Activated B cell treated with CpG ODN at 0.5 μM for 24 hours (primary cell): ENCODE data around the gene ZNF611. TPM values are rescaled to one million over a fixed set of nuclear protein-coding genes. Genes with fewer than 3 reads are reported as not detected.
"Not testable (repeated sequence)": the region's sequence is repeated elsewhere in the genome, so short reads cannot be mapped to it uniquely, and the experiment has no call there.

Source experiments
- ATAC-seq: fragments of 200-7000 bp; cut with Tn5 transposase; one replicate; pipeline ENCODE4 v1.10.0; 2021; ENCODE audit warnings: low read depth, mild to moderate bottlenecking, moderate library complexity
- CTCF ChIA-PET: fragments of 350-600 bp; sonication (Branson Sonifier 250); formaldehyde crosslinking; loops from one replicate; lab custom pipeline; 2021; ENCODE audit warnings: antibody characterized with exemption; lab: Charles Lee
- POLR2A ChIA-PET: fragments of 350-600 bp; sonication (Branson Sonifier 250); formaldehyde crosslinking; loops from one replicate; lab custom pipeline; 2021; ENCODE audit warnings: antibody characterized with exemption; lab: Charles Lee
- DNase-seq: peaks from one replicate; pipeline ENCODE4 v3.0.0; 2022
- H3K27ac Mint-ChIP-seq: one replicate; pipeline ENCODE4 v1.8.0; 2020; ENCODE audit warnings: mixed read lengths
- H3K27me3 Mint-ChIP-seq: one replicate; pipeline ENCODE4 v1.8.0; 2021; ENCODE audit warnings: mixed read lengths
- H3K36me3 Mint-ChIP-seq: one replicate; pipeline ENCODE4 v1.8.0; 2021; ENCODE audit warnings: low read depth, mixed read lengths
- H3K4me1 Mint-ChIP-seq: one replicate; pipeline ENCODE4 v1.8.0; 2021; ENCODE audit warnings: mixed read lengths
- H3K4me3 Mint-ChIP-seq: one replicate; pipeline ENCODE4 v1.8.0; 2020; ENCODE audit warnings: mild to moderate bottlenecking, mixed read lengths
- H3K9me3 Mint-ChIP-seq: one replicate; pipeline ENCODE4 v1.8.0; 2020; ENCODE audit warnings: mixed read lengths
- CTCF ChIP-seq: fragments of 200-600 bp; IDR thresholded peaks from one replicate; pipeline ENCODE4 v1.8.0; 2022; ENCODE audit warnings: antibody characterized with exemption, mild to moderate bottlenecking
- intact Hi-C: fragments of 100-400 bp; cut with micrococcal nuclease; formaldehyde crosslinking; loops from one replicate; pipeline ENCODE4 v1.15.1; 2024
- total RNA-seq: library from RNA; stranded (reverse); gene quantifications from 2 replicates; pipeline ENCODE4 v1.2.3, GENCODE V29; 2022

The ZNF611 gene
- total RNA-seq, 1 donor from 2014 or later: 41.9 TPM

GRCh38 chr19:52690369-52691214 lies 44.3 kb downstream of the ZNF611 start:
- intact Hi-C loops: loop anchor here (1.0 to 10.0 kb wide), 4 partner anchors 44 to 163 kb away; partner anchors contain the start of genes ZNF600, ZNF611, ZNF808 and ZNF83
- H3K36me3 Mint-ChIP-seq: peaks cover 6% of the 10 kb centered on the region
- H3K27ac Mint-ChIP-seq: peak overlapping the region; percentile 93
- peak overlapping the region; percentile 98 for H3K4me3 Mint-ChIP-seq
- ChIA-PET CTCF (no interaction called here), POLR2A (interaction anchor here (0.7 kb wide), 2 partner anchors 140 to 596 kb away, joined by 3 to 4 read pairs; no protein-coding TSS in a partner anchor)
- DNase-seq: peak; percentile 88
- peaks cover 36% of the 10 kb centered on the region for H3K4me1 Mint-ChIP-seq
- peak; percentile 97 for ATAC-seq
- no peak for TF ChIP-seq CTCF
- no peaks in the 10 kb centered on the region for H3K27me3 Mint-ChIP-seq
- peaks cover 2% of the 10 kb centered on the region for H3K9me3 Mint-ChIP-seq

GRCh38 chr19:52689843-52690368 lies 44.9 kb downstream of the ZNF611 start:
- Mint-ChIP-seq H3K27me3 (no peaks in the 10 kb centered on the region), H3K4me3 (peak overlapping the region; percentile 98), H3K4me1 (peaks cover 36% of the 10 kb centered on the region), H3K36me3 (peaks cover 9% of the 10 kb centered on the region), H3K27ac (peak overlapping the region; percentile 93), H3K9me3 (peaks cover 2% of the 10 kb centered on the region)
- ATAC-seq: peak; percentile 22
- POLR2A ChIA-PET: no interaction called here
- peak; percentile 29 for DNase-seq
- TF ChIP-seq CTCF: no peak
- intact Hi-C loops: loop anchor here (1.0 to 10.0 kb wide), 4 partner anchors 45 to 163 kb away; partner anchors contain the start of genes ZNF600, ZNF611, ZNF808 and ZNF83
- CTCF ChIA-PET: no interaction called here

- Mint-ChIP-seq H3K36me3 (peaks cover 14% of the 10 kb centered on the region), H3K4me3 (peak overlapping the region; percentile 98), H3K27ac (peak overlapping the region; percentile 93), H3K4me1 (peaks cover 32% of the 10 kb centered on the region)
- POLR2A ChIA-PET: interaction anchor here (0.7 kb wide), 1 partner anchor 45 kb away, joined by 7 read pairs; no protein-coding TSS in a partner anchor
- H3K9me3 Mint-ChIP-seq, intact Hi-C loops, ATAC-seq, DNase-seq, H3K27me3 Mint-ChIP-seq, CTCF ChIA-PET: not testable (repeated sequence)
Observed at GRCh38 chr19:52688925-52689796, 45.7 kb downstream of the ZNF611 start.

GRCh38 chr19:52688335-52688734 lies 46.5 kb downstream of the ZNF611 start:
- ATAC-seq: no peak
- Mint-ChIP-seq H3K27ac (no peak overlapping the region), H3K27me3 (no peaks in the 10 kb centered on the region), H3K4me3 (peak overlapping the region; percentile 8), H3K36me3 (peaks cover 14% of the 10 kb centered on the region), H3K9me3 (no peaks in the 10 kb centered on the region), H3K4me1 (peaks cover 30% of the 10 kb centered on the region)
- ChIA-PET POLR2A (interaction anchor here (0.7 kb wide), 1 partner anchor 44 kb away, joined by 7 read pairs; no protein-coding TSS in a partner anchor), CTCF (no interaction called here)
- no peak for DNase-seq
- intact Hi-C loops: no loop called here
- TF ChIP-seq CTCF: no peak

GRCh38 chr19:52687684-52688083 lies 47.2 kb downstream of the ZNF611 start:
- Mint-ChIP-seq H3K4me3 (no peak overlapping the region), H3K36me3 (peaks cover 14% of the 10 kb centered on the region), H3K27ac (no peak overlapping the region), H3K4me1 (peaks cover 30% of the 10 kb centered on the region), H3K9me3 (no peaks in the 10 kb centered on the region), H3K27me3 (no peaks in the 10 kb centered on the region)
- DNase-seq (no peak), ATAC-seq (no peak)
- ChIA-PET CTCF (no interaction called here), POLR2A (no interaction called here)
- TF ChIP-seq CTCF: no peak
- intact Hi-C loops: no loop called here
